GM18508 (cell line): Measurements from ENCODE around the gene TAF5L.

ENCODE experiments used
- ATAC-seq: cut with Tn5 transposase; IDR thresholded peaks from one replicate; pipeline ENCODE4 v1.9.1; 2021; ENCODE audit warnings: moderate number of reproducible peaks; ENCODE audit not compliant: insufficient read depth, unreplicated experiment

Gene TAF5L

DNA sequence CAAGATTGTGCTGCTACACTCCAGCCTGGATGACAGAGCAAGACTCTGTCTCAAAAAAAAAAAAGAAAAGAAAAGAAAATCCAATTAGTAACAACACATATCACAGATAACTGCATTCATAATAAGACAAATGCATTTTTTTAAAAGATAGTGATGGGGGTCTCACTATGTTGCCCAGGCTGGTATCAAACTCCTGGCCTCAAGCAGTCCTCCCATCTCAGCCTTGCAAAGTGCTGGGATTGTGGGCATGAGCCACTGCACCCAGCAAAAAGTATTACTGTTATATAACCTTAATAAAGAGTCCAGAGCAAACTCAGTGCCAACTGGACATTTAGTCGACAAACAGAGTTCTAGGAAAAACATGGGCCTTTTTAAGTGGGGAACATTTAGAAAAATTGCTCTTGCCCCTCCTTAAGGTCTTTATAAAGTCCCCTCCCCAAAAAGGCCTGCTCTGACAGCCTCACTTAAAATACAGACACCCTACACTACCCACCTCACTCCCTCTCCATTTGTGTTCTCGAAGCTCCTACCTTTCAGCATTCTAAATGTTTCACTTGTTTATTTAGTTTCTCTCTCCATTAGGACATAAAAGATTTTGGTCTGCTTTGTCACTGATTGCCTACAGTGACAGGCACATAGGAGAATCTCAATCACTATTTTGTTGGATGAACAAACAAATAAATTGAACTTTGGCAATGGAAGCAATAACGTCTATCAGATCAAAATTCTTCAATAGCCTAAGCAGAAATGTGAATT is 74.9 kb downstream of the TAF5L start:
- no peak for ATAC-seq

DNA sequence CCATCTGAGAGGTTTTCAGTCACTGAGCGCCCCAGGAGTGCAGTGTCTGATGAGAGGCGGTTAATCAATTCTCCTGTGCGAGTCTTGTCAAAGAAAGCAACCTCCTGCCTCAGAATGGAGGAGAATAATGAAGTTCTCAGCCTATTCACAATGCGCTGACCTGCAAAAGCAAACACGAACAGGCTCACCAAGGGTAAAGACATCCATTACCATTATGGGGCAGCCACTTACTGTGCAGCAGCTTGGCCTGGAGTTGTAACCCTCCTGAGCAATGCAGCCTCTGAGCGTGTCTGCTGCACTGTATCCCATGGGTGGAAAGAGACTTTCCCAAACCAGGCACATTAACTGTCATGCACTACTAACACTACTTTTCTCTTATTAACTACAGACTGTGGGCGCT is 78.4 kb downstream of the TAF5L start:
- ATAC-seq, result no peak

DNA sequence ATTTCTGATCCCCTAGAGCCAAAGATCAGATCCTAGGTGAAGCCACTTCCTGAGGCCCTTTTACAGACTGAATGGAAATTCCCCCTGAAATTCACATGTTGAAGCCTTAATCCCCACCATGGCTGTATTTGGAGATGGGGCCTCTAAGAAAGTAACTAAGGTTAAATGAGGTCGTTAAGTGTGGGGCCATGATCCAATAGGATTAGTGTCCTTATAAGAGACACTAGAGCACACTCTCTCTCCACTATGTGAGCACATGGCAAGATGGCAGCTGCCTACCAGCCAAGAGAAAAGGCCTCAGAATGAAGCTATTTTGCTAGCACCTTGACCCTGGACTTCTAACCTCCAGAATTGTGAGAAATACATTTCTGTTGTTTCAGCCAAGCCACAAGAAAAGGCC is 81.3 kb downstream of the TAF5L start:
- ATAC-seq, result no peak
